PFSK-1 (cell line): ENCODE measurements around the gene GNAT3.

Experiments
- FOXP2 ChIP-seq: optimal IDR thresholded peaks from 2 replicates; pipeline ENCODE3; 2011; ENCODE audit warnings: borderline replicate concordance, control low read depth, inconsistent platforms; ENCODE audit not compliant: insufficient read depth; ENCODE audit errors: extremely low read length, extremely low read depth
- POLR2AphosphoS5 ChIP-seq: IDR thresholded peaks from 2 replicates; pipeline ENCODE4 v1.6.1; 2012; ENCODE audit warnings: low read depth, mild to moderate bottlenecking, control low read depth, low read length, moderate library complexity
- REST ChIP-seq, 2 experiments: IDR thresholded peaks; 2 replicates each; pipeline versions ENCODE4 v1.6.1 to v1.8.0; 2011 to 2012; ENCODE audit warnings: low read depth in 2 of 2, low read length in 2 of 2, control low read depth in 1 of 2, inconsistent platforms in 1 of 2, mild to moderate bottlenecking in 1 of 2, moderate library complexity in 1 of 2; ENCODE audit not compliant: insufficient read depth in 1 of 2
- SIN3A ChIP-seq: IDR thresholded peaks from 2 replicates; pipeline ENCODE4 v1.6.1; 2012; ENCODE audit warnings: mild to moderate bottlenecking, low read length, moderate library complexity, borderline replicate concordance; ENCODE audit not compliant: insufficient read depth
- TAF1 ChIP-seq: IDR thresholded peaks from 2 replicates; pipeline ENCODE4 v1.6.1; 2012; ENCODE audit warnings: low read length, control low read depth, borderline replicate concordance; ENCODE audit not compliant: insufficient read depth

GNAT3 gene

GRCh38 chr7:80488851-80489370 is 23.0 kb downstream of the GNAT3 start:
- no peak for TF ChIP-seq SIN3A
- no peak for TF ChIP-seq FOXP2
- no peak for TF ChIP-seq REST (IDR thresholded peaks at IDR 0.05; ENCODE audit: insufficient read depth in 1 of 2, low read depth in 2 of 2, low read length in 2 of 2)
- no peak for TF ChIP-seq POLR2AphosphoS5
- TF ChIP-seq TAF1, result no peak

GRCh38 chr7:80488406-80488805 is 23.5 kb downstream of the GNAT3 start:
- TF ChIP-seq SIN3A, result no peak
- no peak for TF ChIP-seq FOXP2
- no peak for TF ChIP-seq POLR2AphosphoS5
- no peak for TF ChIP-seq TAF1
- TF ChIP-seq REST (IDR thresholded peaks at IDR 0.05; ENCODE audit: insufficient read depth in 1 of 2, low read depth in 2 of 2, low read length in 2 of 2), result no peak

GRCh38 chr7:80485721-80486120 is 26.1 kb downstream of the GNAT3 start:
- TF ChIP-seq SIN3A (no peak), REST (IDR thresholded peaks at IDR 0.05; ENCODE audit: insufficient read depth in 1 of 2, low read depth in 2 of 2, low read length in 2 of 2) (no peak), FOXP2 (no peak), POLR2AphosphoS5 (no peak), TAF1 (no peak)

GRCh38 chr7:80482950-80483349 is 28.9 kb downstream of the GNAT3 start:
- no peak for TF ChIP-seq FOXP2
- no peak for TF ChIP-seq TAF1
- no peak for TF ChIP-seq POLR2AphosphoS5
- no peak for TF ChIP-seq SIN3A
- no peak for TF ChIP-seq REST (IDR thresholded peaks at IDR 0.05; ENCODE audit: insufficient read depth in 1 of 2, low read depth in 2 of 2, low read length in 2 of 2)
